ENCODE results near the gene DPP4.

DPP4 gene

GRCh38 chr2:162021516-162022058 lies 52.4 kb downstream of the DPP4 start:
- no peak for DNase-seq (ENCODE audit: low read depth in 1 of 2, low spot score in 1 of 2)

- DNase-seq (ENCODE audit: low read depth in 1 of 2, low spot score in 1 of 2), result no peak
Measured at GRCh38 chr2:162018530-162018929, 55.5 kb downstream of the DPP4 start.

- DNase-seq (ENCODE audit: low read depth in 1 of 2, low spot score in 1 of 2), result no peak
Measured at GRCh38 chr2:162017233-162017632, 56.8 kb downstream of the DPP4 start.

- DNase-seq (ENCODE audit: low read depth in 1 of 2, low spot score in 1 of 2), result no peak
Measured at GRCh38 chr2:162016080-162016479, 57.9 kb downstream of the DPP4 start.

GRCh38 chr2:162014751-162015150 lies 59.3 kb downstream of the DPP4 start:
- no peak for DNase-seq (ENCODE audit: low read depth in 1 of 2, low spot score in 1 of 2)

GRCh38 chr2:162013514-162014475 lies 60.2 kb downstream of the DPP4 start:
- DNase-seq (ENCODE audit: low read depth in 1 of 2, low spot score in 1 of 2), result no peak

- no peak for DNase-seq (ENCODE audit: low read depth in 1 of 2, low spot score in 1 of 2)
Measured at GRCh38 chr2:162012565-162013058, 61.4 kb downstream of the DPP4 start.

GRCh38 chr2:162011706-162012564 lies 62.1 kb downstream of the DPP4 start:
- DNase-seq (ENCODE audit: low read depth in 1 of 2, low spot score in 1 of 2), result no peak

- DNase-seq (ENCODE audit: low read depth in 1 of 2, low spot score in 1 of 2), result no peak
Measured at GRCh38 chr2:162009543-162009942, 64.5 kb downstream of the DPP4 start.

GRCh38 chr2:162007447-162008040 lies 66.5 kb downstream of the DPP4 start:
- DNase-seq (ENCODE audit: low read depth in 1 of 2, low spot score in 1 of 2), result no peak

- no peak for DNase-seq (ENCODE audit: low read depth in 1 of 2, low spot score in 1 of 2)
Measured at GRCh38 chr2:162006337-162006736, 67.7 kb downstream of the DPP4 start.

- DNase-seq (ENCODE audit: low read depth in 1 of 2, low spot score in 1 of 2), result no peak
Measured at GRCh38 chr2:162004031-162004430, 70.0 kb downstream of the DPP4 start.

- DNase-seq (ENCODE audit: low read depth in 1 of 2, low spot score in 1 of 2), result no peak
Measured at GRCh38 chr2:162002623-162003235, 71.3 kb downstream of the DPP4 start.

- no peak for DNase-seq (ENCODE audit: low read depth in 1 of 2, low spot score in 1 of 2)
Measured at GRCh38 chr2:162000431-162000830, 73.6 kb downstream of the DPP4 start.

GRCh38 chr2:161999321-161999720 lies 74.7 kb downstream of the DPP4 start:
- no peak for DNase-seq (ENCODE audit: low read depth in 1 of 2, low spot score in 1 of 2)

GRCh38 chr2:161998857-161999256 lies 75.2 kb downstream of the DPP4 start:
- no peak for DNase-seq (ENCODE audit: low read depth in 1 of 2, low spot score in 1 of 2)

GRCh38 chr2:161997916-161998471 lies 76.0 kb downstream of the DPP4 start:
- DNase-seq (ENCODE audit: low read depth in 1 of 2, low spot score in 1 of 2), result no peak

GRCh38 chr2:161995553-161996016 lies 78.4 kb downstream of the DPP4 start:
- DNase-seq (ENCODE audit: low read depth in 1 of 2, low spot score in 1 of 2), result no peak

GRCh38 chr2:161994761-161995520 lies 79.1 kb downstream of the DPP4 start:
- no peak for DNase-seq (ENCODE audit: low read depth in 1 of 2, low spot score in 1 of 2)
